T-helper 17 cell (primary cell): ENCODE results near the gene ARID5B. TPM values are rescaled to one million over a fixed set of nuclear protein-coding genes. Genes with fewer than 3 reads are reported as not detected.

Experiments
- ATAC-seq: fragments of 150-1000 bp; cut with Tn5 transposase; 2 replicates; pipeline ENCODE4 v1.10.0; 2021; ENCODE audit warnings: mild to moderate bottlenecking, moderate library complexity
- DNase-seq, 3 donors: peaks; one replicate each; pipeline versions ENCODE4 v3.0.0 to v3.0.0-alpha.2; 2020 to 2021
- H3K9me3 ChIP-seq: one replicate; pipeline ENCODE4 v1.7.0; 2013; ENCODE audit warnings: low read length, mild to moderate bottlenecking; ENCODE audit not compliant: control insufficient read depth, poor library complexity, severe bottlenecking
- H3K27ac Mint-ChIP-seq: one replicate; pipeline ENCODE4 v1.8.0; 2022; ENCODE audit warnings: mild to moderate bottlenecking, moderate library complexity, mixed read lengths
- H3K27me3 Mint-ChIP-seq: one replicate; pipeline ENCODE4 v1.8.0; 2022; ENCODE audit warnings: mixed read lengths
- H3K36me3 Mint-ChIP-seq: one replicate; pipeline ENCODE4 v1.8.0; 2022; ENCODE audit warnings: low read depth, mixed read lengths
- H3K4me1 Mint-ChIP-seq: one replicate; pipeline ENCODE4 v1.8.0; 2022; ENCODE audit warnings: mild to moderate bottlenecking, mixed read lengths
- H3K4me3 Mint-ChIP-seq: one replicate; pipeline ENCODE4 v1.8.0; 2022; ENCODE audit warnings: mild to moderate bottlenecking, moderate library complexity, mixed read lengths
- total RNA-seq, 4 donors: library from RNA in 2 of 4; stranded (reverse) in 2 of 4; gene quantifications; one replicate each; pipeline ENCODE4 v1.2.3 and lab custom pipeline; 2022 to 2026

ARID5B gene
- total RNA-seq, 2 donors from 2014 or later = 58.2 to 67.6 TPM

DNA sequence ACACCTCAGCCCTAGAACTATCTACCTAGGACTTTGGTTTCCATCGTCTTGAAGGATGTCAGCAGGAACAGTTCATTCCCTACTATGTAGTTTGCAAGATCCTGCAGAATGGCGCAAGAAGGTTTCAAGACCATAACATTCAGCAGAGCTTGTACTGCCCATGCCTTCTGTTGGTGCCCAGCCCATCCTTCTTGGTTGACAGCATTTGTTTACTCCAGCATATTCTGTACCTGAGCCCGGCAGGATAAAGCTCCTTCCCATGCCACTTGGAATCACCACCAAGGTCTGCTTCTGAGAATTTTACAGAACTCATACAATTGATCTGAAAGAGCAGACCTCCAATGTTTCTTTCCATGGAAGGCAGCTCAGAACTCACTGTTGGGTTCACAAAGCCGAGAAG is 150.8 kb downstream of the ARID5B start:
- peak overlapping the region; percentile 66 for H3K4me3 Mint-ChIP-seq
- DNase-seq = no peak
- peak overlapping the region; percentile 99 for H3K27ac Mint-ChIP-seq
- no peak for ATAC-seq
- peaks cover 63% of the 10 kb centered on the region for H3K4me1 Mint-ChIP-seq
- H3K36me3 Mint-ChIP-seq = peaks cover 7% of the 10 kb centered on the region
- no peaks in the 10 kb centered on the region for H3K27me3 Mint-ChIP-seq
- H3K9me3 ChIP-seq = no peaks in the 10 kb centered on the region

GRCh38 chr10:62053860-62054259 is 152.4 kb downstream of the ARID5B start:
- ATAC-seq (no peak), DNase-seq (no peak)
- H3K27me3 Mint-ChIP-seq = no peaks in the 10 kb centered on the region
- peaks cover 7% of the 10 kb centered on the region for H3K36me3 Mint-ChIP-seq
- H3K9me3 ChIP-seq = no peaks in the 10 kb centered on the region
- peak overlapping the region; percentile 66 for H3K4me3 Mint-ChIP-seq
- peaks cover 54% of the 10 kb centered on the region for H3K4me1 Mint-ChIP-seq
- H3K27ac Mint-ChIP-seq = peak overlapping the region; percentile 99

DNA sequence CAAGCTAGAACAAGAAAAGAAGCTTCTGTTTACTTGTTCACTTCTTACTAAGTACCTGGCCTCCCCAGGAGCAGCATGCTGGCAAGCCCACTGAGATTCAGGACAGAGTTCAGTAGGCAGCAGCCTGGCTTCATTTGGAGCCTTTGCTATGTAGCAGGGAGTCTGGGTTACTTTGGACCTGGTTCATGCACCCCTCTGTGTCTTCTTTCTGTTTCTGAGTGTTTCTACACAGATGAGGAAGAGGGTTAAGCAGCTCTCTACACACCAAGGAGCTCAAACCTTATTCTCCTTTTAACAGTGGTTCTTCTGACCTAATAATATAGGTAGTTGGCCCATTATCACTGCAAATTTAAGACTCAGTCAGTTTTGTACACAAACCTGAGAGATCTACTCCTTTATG is 152.9 kb downstream of the ARID5B start:
- no peaks in the 10 kb centered on the region for H3K27me3 Mint-ChIP-seq
- no peak for ATAC-seq
- H3K9me3 ChIP-seq = no peaks in the 10 kb centered on the region
- peaks cover 48% of the 10 kb centered on the region for H3K4me1 Mint-ChIP-seq
- H3K27ac Mint-ChIP-seq = peak overlapping the region; percentile 99
- H3K36me3 Mint-ChIP-seq = peaks cover 7% of the 10 kb centered on the region
- H3K4me3 Mint-ChIP-seq = peak overlapping the region; percentile 66
- no peak for DNase-seq

- ATAC-seq (peak; percentile 41), DNase-seq (no peak)
- no peaks in the 10 kb centered on the region for H3K9me3 ChIP-seq
These were observed 153.3 kb downstream of the ARID5B start for GRCh38 chr10:62054830-62055229.

DNA sequence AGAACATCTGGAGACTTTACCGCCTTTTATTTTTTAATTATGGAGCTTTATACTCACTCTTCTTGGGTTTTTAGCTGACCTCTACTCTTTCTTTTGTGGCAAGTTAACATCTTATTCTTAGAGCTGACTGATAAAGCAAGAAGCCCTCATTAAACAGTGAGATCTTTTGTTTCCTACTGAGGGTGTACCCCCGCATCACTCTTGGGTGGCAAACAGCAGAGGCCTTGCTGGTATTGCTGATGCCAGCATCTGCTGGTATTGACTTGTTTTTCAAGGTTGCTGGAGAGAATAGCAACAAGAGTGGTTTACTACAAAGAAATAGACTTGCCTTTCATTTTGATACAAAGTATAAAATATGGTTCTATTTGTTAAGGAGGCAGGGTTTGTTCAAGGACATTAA is 154.7 kb downstream of the ARID5B start:
- Mint-ChIP-seq H3K4me1 (peaks cover 43% of the 10 kb centered on the region), H3K4me3 (peak overlapping the region; percentile 49), H3K36me3 (peaks cover 12% of the 10 kb centered on the region), H3K27me3 (no peaks in the 10 kb centered on the region), H3K27ac (peak overlapping the region; percentile 99)
- H3K9me3 ChIP-seq = no peaks in the 10 kb centered on the region
- ATAC-seq = no peak
- no peak for DNase-seq

More at GRCh38 chr10:62054830-62055229, 153.3 kb downstream of the ARID5B start:
- peak overlapping the region; percentile 99 for H3K27ac Mint-ChIP-seq
- H3K4me3 Mint-ChIP-seq = peak overlapping the region; percentile 66
- peaks cover 50% of the 10 kb centered on the region for H3K4me1 Mint-ChIP-seq
- H3K36me3 Mint-ChIP-seq = peaks cover 10% of the 10 kb centered on the region
- no peaks in the 10 kb centered on the region for H3K27me3 Mint-ChIP-seq

- Mint-ChIP-seq H3K4me1 (peaks cover 42% of the 10 kb centered on the region), H3K27me3 (no peaks in the 10 kb centered on the region), H3K27ac (peak overlapping the region; percentile 99), H3K36me3 (peaks cover 13% of the 10 kb centered on the region), H3K4me3 (peak overlapping the region; percentile 8)
- no peak for ATAC-seq
- DNase-seq = no peak
- no peaks in the 10 kb centered on the region for H3K9me3 ChIP-seq
These were observed 155.2 kb downstream of the ARID5B start for GRCh38 chr10:62056698-62057097.

GRCh38 chr10:62057359-62057758 is 155.9 kb downstream of the ARID5B start:
- DNase-seq (no peak), ATAC-seq (no peak)
- Mint-ChIP-seq H3K36me3 (peaks cover 13% of the 10 kb centered on the region), H3K27me3 (no peaks in the 10 kb centered on the region), H3K27ac (no peak overlapping the region), H3K4me3 (no peak overlapping the region), H3K4me1 (peaks cover 44% of the 10 kb centered on the region)
- H3K9me3 ChIP-seq = no peaks in the 10 kb centered on the region

DNA sequence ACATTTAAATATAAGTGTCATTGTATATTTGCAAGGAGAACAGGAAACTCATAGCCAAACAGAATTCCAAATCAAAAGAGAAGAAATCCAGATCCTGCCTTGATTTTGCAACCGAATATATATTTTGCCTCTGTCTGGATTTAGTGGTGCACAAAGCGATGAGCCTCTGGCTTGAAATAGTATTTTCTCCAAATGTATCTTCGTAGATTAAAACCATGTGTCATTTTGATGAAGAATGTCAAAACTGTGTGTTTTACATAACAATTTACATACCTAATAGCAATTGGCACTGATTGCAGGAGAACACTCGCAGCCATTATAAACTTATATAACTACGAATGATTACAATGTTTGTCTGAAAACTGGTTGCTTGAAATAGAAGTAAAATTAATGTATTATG is 156.4 kb downstream of the ARID5B start:
- no peak overlapping the region for H3K27ac Mint-ChIP-seq
- ATAC-seq = no peak
- no peak for DNase-seq
- peaks cover 10% of the 10 kb centered on the region for H3K36me3 Mint-ChIP-seq
- no peaks in the 10 kb centered on the region for H3K9me3 ChIP-seq
- H3K27me3 Mint-ChIP-seq = no peaks in the 10 kb centered on the region
- H3K4me1 Mint-ChIP-seq = peaks cover 42% of the 10 kb centered on the region
- H3K4me3 Mint-ChIP-seq = no peak overlapping the region

GRCh38 chr10:62058476-62058875 is 157.0 kb downstream of the ARID5B start:
- H3K36me3 Mint-ChIP-seq = peaks cover 9% of the 10 kb centered on the region
- no peak for DNase-seq
- no peaks in the 10 kb centered on the region for H3K9me3 ChIP-seq
- H3K4me1 Mint-ChIP-seq = peaks cover 40% of the 10 kb centered on the region
- no peak overlapping the region for H3K27ac Mint-ChIP-seq
- ATAC-seq = no peak
- H3K4me3 Mint-ChIP-seq = no peak overlapping the region
- no peaks in the 10 kb centered on the region for H3K27me3 Mint-ChIP-seq

DNA sequence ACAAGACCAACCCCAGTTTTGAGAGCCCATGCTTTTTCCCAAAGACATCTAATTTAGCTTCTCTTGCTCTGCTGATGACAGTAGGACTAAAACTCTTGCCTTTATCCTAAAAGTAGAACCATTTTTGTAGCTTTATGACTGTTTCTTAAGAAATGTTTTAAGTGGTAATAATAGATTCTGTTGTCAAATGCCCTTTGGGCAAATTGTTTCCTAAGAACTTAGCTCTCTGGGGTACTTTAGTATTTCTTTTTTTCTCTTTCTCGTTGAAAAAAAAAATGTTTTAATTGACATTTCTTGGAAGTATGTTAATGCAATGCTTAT is 157.4 kb downstream of the ARID5B start:
- Mint-ChIP-seq H3K27me3 (no peaks in the 10 kb centered on the region), H3K27ac (peak overlapping the region; percentile 57), H3K4me3 (no peak overlapping the region), H3K4me1 (peaks cover 40% of the 10 kb centered on the region), H3K36me3 (peaks cover 12% of the 10 kb centered on the region)
- no peaks in the 10 kb centered on the region for H3K9me3 ChIP-seq
- no peak for DNase-seq
- ATAC-seq = no peak

- Mint-ChIP-seq H3K27me3 (no peaks in the 10 kb centered on the region), H3K4me1 (peaks cover 35% of the 10 kb centered on the region)
These were observed 157.9 kb downstream of the ARID5B start for GRCh38 chr10:62059217-62059920.

DNA sequence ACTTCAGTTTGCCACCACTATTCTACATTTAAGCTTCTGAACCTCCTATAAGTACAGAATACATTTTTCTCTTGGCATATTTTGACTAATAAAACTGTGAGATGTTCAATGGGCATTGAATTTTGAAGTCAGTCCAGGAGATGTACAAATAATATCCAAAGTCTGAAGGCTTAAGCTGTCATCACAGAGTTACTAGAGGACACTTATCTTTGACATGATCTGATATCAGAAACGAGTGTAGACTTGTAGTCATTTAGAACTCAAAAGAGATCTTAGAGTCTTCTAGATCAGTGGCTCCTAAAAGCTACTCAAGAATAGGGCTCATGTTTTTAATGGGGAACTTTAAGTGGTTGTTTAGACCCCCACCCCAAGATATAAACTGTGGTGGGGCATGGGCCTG is 160.5 kb downstream of the ARID5B start:
- no peaks in the 10 kb centered on the region for H3K9me3 ChIP-seq
- H3K36me3 Mint-ChIP-seq = peaks cover 12% of the 10 kb centered on the region
- H3K4me3 Mint-ChIP-seq = no peak overlapping the region
- H3K27me3 Mint-ChIP-seq = no peaks in the 10 kb centered on the region
- DNase-seq (no peak), ATAC-seq (no peak)
- no peak overlapping the region for H3K27ac Mint-ChIP-seq
- peaks cover 25% of the 10 kb centered on the region for H3K4me1 Mint-ChIP-seq

More at GRCh38 chr10:62059217-62059920, 157.9 kb downstream of the ARID5B start:
- ATAC-seq (no peak), DNase-seq (no peak)
- H3K9me3 ChIP-seq = no peaks in the 10 kb centered on the region
- Mint-ChIP-seq H3K27ac (peak overlapping the region; percentile 57), H3K4me3 (no peak overlapping the region), H3K36me3 (peaks cover 12% of the 10 kb centered on the region)

GRCh38 chr10:62062752-62063512 is 161.4 kb downstream of the ARID5B start:
- DNase-seq (no peak), ATAC-seq (no peak)
- H3K9me3 ChIP-seq = no peaks in the 10 kb centered on the region
- H3K27ac Mint-ChIP-seq = peak overlapping the region; percentile 19
- peaks cover 23% of the 10 kb centered on the region for H3K4me1 Mint-ChIP-seq
- H3K36me3 Mint-ChIP-seq = peaks cover 12% of the 10 kb centered on the region
- H3K27me3 Mint-ChIP-seq = no peaks in the 10 kb centered on the region
- no peak overlapping the region for H3K4me3 Mint-ChIP-seq
